HG03520 (cell line): ENCODE data around the gene TNFRSF17.
"Not testable (repeated sequence)": the region's sequence is repeated elsewhere in the genome, so short reads cannot be mapped to it uniquely, and the experiment has no call there.

ENCODE experiments used
- ATAC-seq: cut with Tn5 transposase; IDR thresholded peaks from one replicate; pipeline ENCODE4 v1.9.1; 2021; ENCODE audit warnings: mild to moderate bottlenecking, moderate library complexity; ENCODE audit not compliant: unreplicated experiment

TNFRSF17 gene

GRCh38 chr16:11968577-11968976 is 3.6 kb downstream of the TNFRSF17 start:
- no peak for ATAC-seq

GRCh38 chr16:11970292-11970691 is 5.3 kb downstream of the TNFRSF17 start:
- ATAC-seq: not testable (repeated sequence)

GRCh38 chr16:11972128-11972527 is 7.1 kb downstream of the TNFRSF17 start:
- ATAC-seq: no peak

- no peak for ATAC-seq
Measured at GRCh38 chr16:11973070-11973469, 8.1 kb downstream of the TNFRSF17 start.

- ATAC-seq: peak; percentile 5
Measured at GRCh38 chr16:11976850-11977375, 11.9 kb downstream of the TNFRSF17 start.

- ATAC-seq: no peak
Measured at GRCh38 chr16:11977376-11978041, 12.5 kb downstream of the TNFRSF17 start.

GRCh38 chr16:11978080-11978479 is 13.1 kb downstream of the TNFRSF17 start:
- ATAC-seq: no peak

GRCh38 chr16:11979013-11979672 is 14.1 kb downstream of the TNFRSF17 start:
- no peak for ATAC-seq

GRCh38 chr16:11980136-11980844 is 15.3 kb downstream of the TNFRSF17 start:
- ATAC-seq: no peak

- no peak for ATAC-seq
Measured at GRCh38 chr16:11985250-11985649, 20.2 kb downstream of the TNFRSF17 start.

- no peak for ATAC-seq
Measured at GRCh38 chr16:11986521-11987057, 21.6 kb downstream of the TNFRSF17 start.

- ATAC-seq: no peak
Measured at GRCh38 chr16:11988258-11988978, 23.4 kb downstream of the TNFRSF17 start.

GRCh38 chr16:11990702-11991390 is 25.8 kb downstream of the TNFRSF17 start:
- ATAC-seq: no peak

GRCh38 chr16:11992008-11992584 is 27.1 kb downstream of the TNFRSF17 start:
- no peak for ATAC-seq

- ATAC-seq: no peak
Measured at GRCh38 chr16:11992586-11993524, 27.8 kb downstream of the TNFRSF17 start.

GRCh38 chr16:11994143-11995119 is 29.4 kb downstream of the TNFRSF17 start:
- no peak for ATAC-seq
